PFSK-1 (cell line): ENCODE measurements around the gene SLPI.

Experiments
- POLR2AphosphoS5 ChIP-seq: IDR thresholded peaks from 2 replicates; pipeline ENCODE4 v1.6.1; 2012; ENCODE audit warnings: low read depth, mild to moderate bottlenecking, control low read depth, low read length, moderate library complexity
- TAF1 ChIP-seq: IDR thresholded peaks from 2 replicates; pipeline ENCODE4 v1.6.1; 2012; ENCODE audit warnings: low read length, control low read depth, borderline replicate concordance; ENCODE audit not compliant: insufficient read depth
- TF ChIP-seq, protein P1 (sequence below), 2 experiments: IDR thresholded peaks; 2 replicates each; pipeline versions ENCODE4 v1.6.1 to v1.8.0; 2011 to 2012; ENCODE audit warnings: low read depth in 2 of 2, low read length in 2 of 2, control low read depth in 1 of 2, inconsistent platforms in 1 of 2, mild to moderate bottlenecking in 1 of 2, moderate library complexity in 1 of 2; ENCODE audit not compliant: insufficient read depth in 1 of 2

DNA sequence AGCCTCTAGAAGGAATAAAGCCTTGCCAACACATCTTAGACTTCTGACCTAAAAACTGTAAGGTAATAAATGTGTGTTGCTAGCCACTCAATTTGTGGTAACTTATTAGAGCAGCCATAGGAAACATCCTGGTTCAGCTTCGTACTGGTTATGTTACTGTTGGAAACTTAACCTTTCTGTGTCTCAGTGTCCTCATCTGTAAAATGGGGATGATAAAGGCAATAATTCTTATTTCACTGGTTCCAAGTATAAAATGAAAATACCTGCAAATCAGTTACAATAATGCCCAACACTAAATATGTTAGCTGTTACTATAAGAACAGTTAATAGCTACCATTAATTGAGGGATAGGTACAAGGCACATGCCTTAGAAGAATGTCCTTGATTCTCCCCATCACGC lies 38.0 kb upstream of the SLPI start:
- TF ChIP-seq, protein P1, sequence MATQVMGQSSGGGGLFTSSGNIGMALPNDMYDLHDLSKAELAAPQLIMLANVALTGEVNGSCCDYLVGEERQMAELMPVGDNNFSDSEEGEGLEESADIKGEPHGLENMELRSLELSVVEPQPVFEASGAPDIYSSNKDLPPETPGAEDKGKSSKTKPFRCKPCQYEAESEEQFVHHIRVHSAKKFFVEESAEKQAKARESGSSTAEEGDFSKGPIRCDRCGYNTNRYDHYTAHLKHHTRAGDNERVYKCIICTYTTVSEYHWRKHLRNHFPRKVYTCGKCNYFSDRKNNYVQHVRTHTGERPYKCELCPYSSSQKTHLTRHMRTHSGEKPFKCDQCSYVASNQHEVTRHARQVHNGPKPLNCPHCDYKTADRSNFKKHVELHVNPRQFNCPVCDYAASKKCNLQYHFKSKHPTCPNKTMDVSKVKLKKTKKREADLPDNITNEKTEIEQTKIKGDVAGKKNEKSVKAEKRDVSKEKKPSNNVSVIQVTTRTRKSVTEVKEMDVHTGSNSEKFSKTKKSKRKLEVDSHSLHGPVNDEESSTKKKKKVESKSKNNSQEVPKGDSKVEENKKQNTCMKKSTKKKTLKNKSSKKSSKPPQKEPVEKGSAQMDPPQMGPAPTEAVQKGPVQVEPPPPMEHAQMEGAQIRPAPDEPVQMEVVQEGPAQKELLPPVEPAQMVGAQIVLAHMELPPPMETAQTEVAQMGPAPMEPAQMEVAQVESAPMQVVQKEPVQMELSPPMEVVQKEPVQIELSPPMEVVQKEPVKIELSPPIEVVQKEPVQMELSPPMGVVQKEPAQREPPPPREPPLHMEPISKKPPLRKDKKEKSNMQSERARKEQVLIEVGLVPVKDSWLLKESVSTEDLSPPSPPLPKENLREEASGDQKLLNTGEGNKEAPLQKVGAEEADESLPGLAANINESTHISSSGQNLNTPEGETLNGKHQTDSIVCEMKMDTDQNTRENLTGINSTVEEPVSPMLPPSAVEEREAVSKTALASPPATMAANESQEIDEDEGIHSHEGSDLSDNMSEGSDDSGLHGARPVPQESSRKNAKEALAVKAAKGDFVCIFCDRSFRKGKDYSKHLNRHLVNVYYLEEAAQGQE (IDR thresholded peaks at IDR 0.05; ENCODE audit: insufficient read depth in 1 of 2, low read depth in 2 of 2, low read length in 2 of 2) = no peak
- TF ChIP-seq TAF1 (no peak), POLR2AphosphoS5 (no peak)
